H1 (cell line): ENCODE results near the gene EFR3B. TPM values are rescaled to one million over a fixed set of nuclear protein-coding genes. Genes with fewer than 3 reads are reported as not detected.

ENCODE experiments used
- EP300 ChIP-seq, 2 experiments: IDR thresholded peaks; 1 replicate in 1 of 2; 2 replicates in 1 of 2; pipeline ENCODE4 v1.6.1; 2011 to 2012; ENCODE audit warnings: low read depth in 2 of 2, low read length in 2 of 2, mild to moderate bottlenecking in 2 of 2, borderline replicate concordance in 1 of 2, inconsistent platforms in 1 of 2, moderate library complexity in 1 of 2
- POU5F1 ChIP-seq: IDR thresholded peaks from 2 replicates; pipeline ENCODE4 v1.6.1; 2011; ENCODE audit warnings: low read depth, mild to moderate bottlenecking, low read length, moderate library complexity
- SIX5 ChIP-seq: IDR thresholded peaks from 2 replicates; pipeline ENCODE4 v1.6.1; 2011; ENCODE audit warnings: mild to moderate bottlenecking, low read depth, low read length
- SP2 ChIP-seq: IDR thresholded peaks from 2 replicates; pipeline ENCODE4 v1.6.1; 2012; ENCODE audit warnings: mild to moderate bottlenecking, low read length, inconsistent platforms
- polyA plus RNA-seq, 7 experiments: library from polyadenylated mRNA; depleted of rRNA in 3 of 7; stranded (reverse) in 5 of 7; unstranded in 2 of 7; fragments of >200 nt in 5 of 7; fragments of 200-250 nt in 2 of 7; gene quantifications; 1 replicate in 5 of 7; 2 replicates in 1 of 7; 4 replicates in 1 of 7; pipeline versions ENCODE4 v1.2.1 to v1.2.3, GENCODE V29; 2011 to 2013; ENCODE audit warnings: missing spikeins in 2 of 7, mixed read lengths in 2 of 7
- total RNA-seq: library from RNA; stranded (reverse); fragmentation: NEBNext Ultra II Directional; extraction: Animal tissue kit (Norgen Biotek cat#: 25700); gene quantifications from 2 replicates; pipeline ENCODE4 v1.2.1, GENCODE V29; 2021

The EFR3B gene
- total and polyA plus RNA-seq, 2 of the 8 experiments (the other 6 are each of a cell fraction or from before 2014, with no cell fraction given) = 3.4 to 9.6 TPM

- TF ChIP-seq SP2 (no peak), EP300 (IDR thresholded peaks at IDR 0.05; ENCODE audit: borderline replicate concordance in 1 of 2, low read depth in 2 of 2, low read length in 2 of 2) (no peak), POU5F1 (no peak), SIX5 (no peak)
Observed at GRCh38 chr2:25030702-25031101, 11.2 kb upstream of the EFR3B start (continued).
